Caco-2 (cell line): Measurements from ENCODE around the gene SH2D3C. TPM values are rescaled to one million over a fixed set of nuclear protein-coding genes. Genes with fewer than 3 reads are reported as not detected.

Source experiments
- BruUV-seq: library from RNA; stranded (reverse); fragments of 400-500 nt; replicated peaks from 2 replicates; lab custom pipeline; 2021; lab: Mats Ljungman, UMichigan
- CTCF ChIA-PET: fragments of 300-600 bp; sonication (Branson Sonifier 250); formaldehyde crosslinking; loops from one replicate; lab custom pipeline; 2022; ENCODE audit warnings: antibody characterized with exemption; lab: Charles Lee
- POLR2A ChIA-PET: fragments of 300-600 bp; sonication (Branson Sonifier 250); formaldehyde crosslinking; loops from one replicate; lab custom pipeline; 2022; ENCODE audit warnings: antibody characterized with exemption; lab: Charles Lee
- DNase-seq, 2 experiments: peaks; one replicate each; pipeline versions ENCODE4 v3.0.0 to v3.0.0-alpha.2; 2020 to 2022
- H3K27me3 ChIP-seq: replicated peaks from 2 replicates; pipeline ENCODE4 v1.6.0; 2011; ENCODE audit warnings: low read length; ENCODE audit not compliant: control insufficient read depth, insufficient read depth
- H3K36me3 ChIP-seq: 2 replicates; pipeline ENCODE4 v1.5.1; 2011; ENCODE audit warnings: low read length; ENCODE audit not compliant: control insufficient read depth, insufficient read depth
- H3K4me1 ChIP-seq: fragments of 250-450 bp; sonication (Bioruptor Pico); 2 replicates; pipeline ENCODE4 v1.5.1; 2020; ENCODE audit warnings: mild to moderate bottlenecking
- H3K4me3 ChIP-seq: 2 replicates; pipeline ENCODE4 v1.5.1; 2011; ENCODE audit warnings: low read depth, mild to moderate bottlenecking, control low read depth, low read length
- H3K9me3 ChIP-seq: fragments of 250-450 bp; sonication (Bioruptor Pico); 2 replicates; pipeline ENCODE4 v1.5.1; 2020; ENCODE audit warnings: mild to moderate bottlenecking, moderate library complexity
- H3K27ac Mint-ChIP-seq: one replicate; pipeline ENCODE4 v1.8.0; 2022; ENCODE audit warnings: mixed read lengths; ENCODE audit not compliant: unreplicated experiment
- H3K27me3 Mint-ChIP-seq: one replicate; pipeline ENCODE4 v1.8.0; 2022; ENCODE audit warnings: mixed read lengths; ENCODE audit not compliant: insufficient read depth, unreplicated experiment
- H3K36me3 Mint-ChIP-seq: one replicate; pipeline ENCODE4 v1.8.0; 2022; ENCODE audit warnings: mild to moderate bottlenecking, mixed read lengths; ENCODE audit not compliant: insufficient read depth, unreplicated experiment
- H3K4me1 Mint-ChIP-seq: one replicate; pipeline ENCODE4 v1.8.0; 2022; ENCODE audit warnings: low read depth, mixed read lengths; ENCODE audit not compliant: unreplicated experiment
- H3K4me3 Mint-ChIP-seq: one replicate; pipeline ENCODE4 v1.8.0; 2022; ENCODE audit warnings: mild to moderate bottlenecking, moderate library complexity, mixed read lengths; ENCODE audit not compliant: unreplicated experiment
- H3K9me3 Mint-ChIP-seq: one replicate; pipeline ENCODE4 v1.8.0; 2022; ENCODE audit warnings: mixed read lengths; ENCODE audit not compliant: unreplicated experiment
- intact Hi-C: fragments of 100-400 bp; cut with micrococcal nuclease; formaldehyde crosslinking; loops from one replicate; pipeline ENCODE4 v1.10.0; 2022; ENCODE audit not compliant: unreplicated experiment
- total RNA-seq: library from RNA; stranded (reverse); gene quantifications from 2 replicates; pipeline ENCODE4 v1.2.3, GENCODE V29; 2022
- TF ChIP-seq, protein P1 (sequence below), 2 experiments: fragments of 200-600 bp in 1 of 2; IDR thresholded peaks; 1 replicate in 1 of 2; 2 replicates in 1 of 2; pipeline versions ENCODE4 v1.5.1 to v1.8.0; 2011 to 2022; ENCODE audit warnings: antibody characterized with exemption in 1 of 2, control low read depth in 1 of 2, inconsistent platforms in 1 of 2, low read depth in 1 of 2, low read length in 1 of 2, mild to moderate bottlenecking in 1 of 2, moderate library complexity in 1 of 2; ENCODE audit not compliant: insufficient read depth in 1 of 2, severe bottlenecking in 1 of 2, unreplicated experiment in 1 of 2

Gene SH2D3C
- total RNA-seq, 1 experiment from 2014 or later = 0.34 TPM

DNA sequence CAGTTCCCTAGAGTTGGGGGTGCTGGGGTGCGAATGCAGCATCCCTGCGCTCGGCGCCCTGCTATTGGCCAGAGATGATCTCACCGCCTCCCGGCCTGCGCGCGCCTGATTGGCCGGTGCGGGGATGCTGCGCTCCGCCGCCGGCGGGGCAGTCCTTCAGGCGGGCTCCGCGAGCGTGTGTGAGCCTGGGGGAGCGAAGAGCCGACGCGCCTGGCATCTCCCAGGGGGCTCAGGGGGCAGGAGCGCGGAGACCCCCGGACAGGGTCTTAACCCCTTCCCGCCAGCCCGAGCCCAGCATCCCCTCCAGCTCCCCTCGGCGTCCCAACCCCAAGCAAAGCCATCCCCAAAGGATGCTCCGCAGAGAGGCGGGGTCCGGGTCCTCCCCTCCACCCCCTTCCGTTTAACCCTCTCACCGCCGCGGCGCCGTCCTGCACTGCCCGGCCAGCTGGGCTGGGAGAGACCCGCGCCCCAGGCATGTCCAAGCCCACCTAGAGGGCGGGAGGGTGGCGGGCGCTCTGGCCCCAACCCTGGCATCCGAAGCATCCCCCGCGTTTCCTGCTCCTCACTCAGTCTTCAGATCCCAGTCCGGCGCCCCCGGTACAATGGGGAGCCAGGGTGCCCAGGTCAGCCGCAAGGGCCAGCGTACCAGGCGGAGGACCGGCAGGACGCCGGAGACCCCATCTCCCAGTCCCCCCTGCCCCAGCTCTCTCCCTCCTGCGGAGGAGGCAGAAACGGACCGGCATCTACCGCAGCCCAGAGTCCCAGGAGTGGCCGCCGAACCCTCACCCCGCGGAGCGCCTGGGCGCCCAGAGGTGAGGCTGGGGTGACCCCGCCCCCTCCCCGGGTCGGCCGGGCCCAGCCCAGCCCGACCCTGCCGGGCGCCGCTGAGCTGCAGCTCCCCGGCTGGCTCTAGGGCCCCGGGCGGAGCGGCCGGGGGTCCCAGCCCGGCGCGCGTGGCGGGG, 24.1 kb downstream of the SH2D3C start:
- no TSS peak for BruUV-seq
- ChIA-PET CTCF (interaction anchor here (2.8 kb wide), 1 partner anchor 20 kb away, joined by 10 read pairs; the partner anchor contains the start of gene TOR2A), POLR2A (no interaction called here)
- Histone ChIP-seq H3K36me3 (no peaks in the 10 kb centered on the region), H3K9me3 (no peaks in the 10 kb centered on the region), H3K4me1 (0 out of 2 replicates have a peak, but pooled peaks cover 3% of the 10 kb centered on the region), H3K4me3 (peak overlapping the region; percentile 14), H3K27me3 (peaks cover 2% of the 10 kb centered on the region)
- Mint-ChIP-seq H3K4me3 (peak overlapping the region; percentile 24), H3K36me3 (peaks cover 5% of the 10 kb centered on the region), H3K27ac (no peak overlapping the region), H3K9me3 (no peaks in the 10 kb centered on the region), H3K4me1 (no peaks in the 10 kb centered on the region), H3K27me3 (peaks cover 18% of the 10 kb centered on the region)
- DNase-seq = no peak
- intact Hi-C loops = no loop called here
- TF ChIP-seq, protein P1, sequence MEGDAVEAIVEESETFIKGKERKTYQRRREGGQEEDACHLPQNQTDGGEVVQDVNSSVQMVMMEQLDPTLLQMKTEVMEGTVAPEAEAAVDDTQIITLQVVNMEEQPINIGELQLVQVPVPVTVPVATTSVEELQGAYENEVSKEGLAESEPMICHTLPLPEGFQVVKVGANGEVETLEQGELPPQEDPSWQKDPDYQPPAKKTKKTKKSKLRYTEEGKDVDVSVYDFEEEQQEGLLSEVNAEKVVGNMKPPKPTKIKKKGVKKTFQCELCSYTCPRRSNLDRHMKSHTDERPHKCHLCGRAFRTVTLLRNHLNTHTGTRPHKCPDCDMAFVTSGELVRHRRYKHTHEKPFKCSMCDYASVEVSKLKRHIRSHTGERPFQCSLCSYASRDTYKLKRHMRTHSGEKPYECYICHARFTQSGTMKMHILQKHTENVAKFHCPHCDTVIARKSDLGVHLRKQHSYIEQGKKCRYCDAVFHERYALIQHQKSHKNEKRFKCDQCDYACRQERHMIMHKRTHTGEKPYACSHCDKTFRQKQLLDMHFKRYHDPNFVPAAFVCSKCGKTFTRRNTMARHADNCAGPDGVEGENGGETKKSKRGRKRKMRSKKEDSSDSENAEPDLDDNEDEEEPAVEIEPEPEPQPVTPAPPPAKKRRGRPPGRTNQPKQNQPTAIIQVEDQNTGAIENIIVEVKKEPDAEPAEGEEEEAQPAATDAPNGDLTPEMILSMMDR (IDR thresholded peaks at IDR 0.05; ENCODE audit: insufficient read depth in 1 of 2, low read depth in 1 of 2, low read length in 1 of 2, severe bottlenecking in 1 of 2, unreplicated experiment in 1 of 2) = no peak

DNA sequence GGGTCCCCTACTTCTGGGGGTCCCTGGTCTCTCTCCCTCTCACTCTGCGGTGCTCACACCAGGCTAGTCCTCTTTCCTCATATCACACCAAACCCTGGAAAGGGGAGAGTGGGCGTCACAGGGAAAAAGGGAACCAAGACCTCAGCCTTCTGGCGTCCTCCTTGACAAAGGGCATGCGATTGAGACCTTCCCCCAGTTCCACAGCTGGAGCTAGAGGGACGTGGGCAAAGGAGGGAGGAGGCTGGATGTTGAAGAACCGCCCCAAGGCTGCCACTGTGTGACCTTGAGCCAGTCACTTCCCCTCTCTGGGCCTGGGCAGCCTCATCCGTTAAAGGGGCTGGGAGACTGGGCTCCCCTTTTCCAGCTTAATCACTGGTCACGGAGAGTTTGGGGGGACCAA, 24.8 kb downstream of the SH2D3C start:
- peaks cover 16% of the 10 kb centered on the region for H3K27me3 Mint-ChIP-seq
- no peak overlapping the region for H3K4me3 ChIP-seq
- 0 out of 2 replicates have a peak, but pooled peaks cover 3% of the 10 kb centered on the region for H3K4me1 ChIP-seq
- H3K36me3 ChIP-seq = no peaks in the 10 kb centered on the region
- H3K9me3 Mint-ChIP-seq = no peaks in the 10 kb centered on the region
- H3K27me3 ChIP-seq = peaks cover 2% of the 10 kb centered on the region
- intact Hi-C loops = no loop called here
- POLR2A ChIA-PET = no interaction called here
- H3K9me3 ChIP-seq = no peaks in the 10 kb centered on the region
- DNase-seq = no peak
- H3K4me1 Mint-ChIP-seq = no peaks in the 10 kb centered on the region
- no TSS peak for BruUV-seq
- TF ChIP-seq, protein P1 (IDR thresholded peaks at IDR 0.05; ENCODE audit: insufficient read depth in 1 of 2, low read depth in 1 of 2, low read length in 1 of 2, severe bottlenecking in 1 of 2, unreplicated experiment in 1 of 2) = no peak
- H3K27ac Mint-ChIP-seq = no peak overlapping the region
- H3K4me3 Mint-ChIP-seq = peak overlapping the region; percentile 4
- CTCF ChIA-PET = interaction anchor here (2.8 kb wide), 1 partner anchor 19 kb away, joined by 10 read pairs; the partner anchor contains the start of gene TOR2A
- peaks cover 5% of the 10 kb centered on the region for H3K36me3 Mint-ChIP-seq

DNA sequence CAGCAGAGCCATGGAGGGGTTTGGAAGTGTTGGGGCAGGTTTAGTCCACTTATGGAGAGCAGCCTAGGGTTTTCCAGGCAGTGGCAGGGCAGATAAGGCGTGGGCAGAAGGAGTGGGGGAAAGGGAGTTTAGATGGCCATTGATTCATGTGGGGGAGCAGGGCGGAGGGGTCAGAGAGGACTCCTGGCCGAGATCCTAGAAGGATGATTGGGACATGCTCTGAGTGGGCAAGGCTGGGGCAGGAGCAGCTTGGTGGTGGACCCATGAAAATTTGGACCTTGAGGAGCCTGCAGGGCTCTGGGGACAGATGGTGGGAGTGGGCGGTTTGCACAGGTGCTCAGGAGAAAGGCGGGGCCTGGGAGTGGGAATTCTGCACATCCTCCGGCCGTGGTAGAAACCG, 25.3 kb downstream of the SH2D3C start:
- no peak for DNase-seq
- no TSS peak for BruUV-seq
- Mint-ChIP-seq H3K4me3 (peak overlapping the region; percentile 4), H3K9me3 (no peaks in the 10 kb centered on the region), H3K27me3 (peaks cover 15% of the 10 kb centered on the region), H3K4me1 (no peaks in the 10 kb centered on the region), H3K27ac (no peak overlapping the region), H3K36me3 (peaks cover 5% of the 10 kb centered on the region)
- Histone ChIP-seq H3K4me3 (no peak overlapping the region), H3K9me3 (no peaks in the 10 kb centered on the region), H3K4me1 (0 out of 2 replicates have a peak, but pooled peaks cover 3% of the 10 kb centered on the region), H3K36me3 (no peaks in the 10 kb centered on the region), H3K27me3 (peaks cover 2% of the 10 kb centered on the region)
- ChIA-PET CTCF (interaction anchor here (2.8 kb wide), 1 partner anchor 19 kb away, joined by 10 read pairs; the partner anchor contains the start of gene TOR2A), POLR2A (no interaction called here)
- intact Hi-C loops = no loop called here
- TF ChIP-seq, protein P1 (IDR thresholded peaks at IDR 0.05; ENCODE audit: insufficient read depth in 1 of 2, low read depth in 1 of 2, low read length in 1 of 2, severe bottlenecking in 1 of 2, unreplicated experiment in 1 of 2) = no peak
